SW480 (cell line): ENCODE results near the gene COL26A1.
"Not testable (repeated sequence)": the region's sequence is repeated elsewhere in the genome, so short reads cannot be mapped to it uniquely, and the experiment has no call there.

Experiments
- DNase-seq: peaks from one replicate; pipeline ENCODE4 v3.0.0-alpha.2; 2016; ENCODE audit warnings: low spot score

COL26A1 gene

GRCh38 chr7:101553771-101554445, 191.2 kb downstream of the COL26A1 start:
- no peak for DNase-seq

GRCh38 chr7:101554584-101555268, 192.1 kb downstream of the COL26A1 start:
- DNase-seq: no peak

GRCh38 chr7:101555269-101555920, 192.7 kb downstream of the COL26A1 start:
- DNase-seq: no peak

GRCh38 chr7:101555921-101556275, 193.2 kb downstream of the COL26A1 start:
- no peak for DNase-seq

- no peak for DNase-seq
These were observed 193.8 kb downstream of the COL26A1 start for GRCh38 chr7:101556453-101556968.

GRCh38 chr7:101557421-101557820, 194.7 kb downstream of the COL26A1 start:
- no peak for DNase-seq

GRCh38 chr7:101557978-101558741, 195.5 kb downstream of the COL26A1 start:
- no peak for DNase-seq

GRCh38 chr7:101558742-101559325, 196.2 kb downstream of the COL26A1 start:
- no peak for DNase-seq

GRCh38 chr7:101559586-101559985, 196.9 kb downstream of the COL26A1 start:
- no peak for DNase-seq

- DNase-seq: not testable (repeated sequence)
These were observed 197.3 kb downstream of the COL26A1 start for GRCh38 chr7:101560021-101560420.

- no peak for DNase-seq
These were observed 198.2 kb downstream of the COL26A1 start for GRCh38 chr7:101560856-101561255.

- not testable (repeated sequence) for DNase-seq
These were observed 198.6 kb downstream of the COL26A1 start for GRCh38 chr7:101561293-101561692.

- DNase-seq: no peak
These were observed 200.0 kb downstream of the COL26A1 start for GRCh38 chr7:101562531-101563197.

- DNase-seq: no peak
These were observed 200.7 kb downstream of the COL26A1 start for GRCh38 chr7:101563198-101563901.

GRCh38 chr7:101563943-101564777, 201.5 kb downstream of the COL26A1 start:
- DNase-seq: no peak

GRCh38 chr7:101564778-101565211, 202.1 kb downstream of the COL26A1 start:
- DNase-seq: peak; percentile 97

- no peak for DNase-seq
These were observed 203.0 kb downstream of the COL26A1 start for GRCh38 chr7:101565601-101566209.

- DNase-seq: no peak
These were observed 204.6 kb downstream of the COL26A1 start for GRCh38 chr7:101567230-101567629.

- no peak for DNase-seq
These were observed 209.5 kb downstream of the COL26A1 start for GRCh38 chr7:101572156-101572555.
